Measurements from ENCODE around the gene PDP2. TPM values are rescaled to one million over a fixed set of nuclear protein-coding genes. Genes with fewer than 3 reads are reported as not detected.

The PDP2 gene
- total RNA-seq, 1 donor from 2014 or later: 14.0 TPM

- Histone ChIP-seq H3K4me3 (no peak overlapping the region), H3K9me3 (no peaks in the 10 kb centered on the region), H3K27me3 (no peaks in the 10 kb centered on the region), H3K4me1 (no peaks in the 10 kb centered on the region), H3K27ac (no peak overlapping the region), H3K36me3 (no peaks in the 10 kb centered on the region)
- intact Hi-C loops (cut with DNase I): no loop called here
- no peak for DNase-seq (ENCODE audit: extremely low spot score in 2 of 2)
- TF ChIP-seq POLR2A (IDR thresholded peaks at IDR 0.05): no peak
- TF ChIP-seq POLR2AphosphoS5 (IDR thresholded peaks at IDR 0.05; ENCODE audit: insufficient read depth in 1 of 2, low read depth in 1 of 2): no peak
- TF ChIP-seq CTCF (IDR thresholded peaks at IDR 0.05): no peak
These were observed 38.0 kb downstream of the PDP2 start for GRCh38 chr16:66918355-66918754.

GRCh38 chr16:66918803-66919568 is 38.7 kb downstream of the PDP2 start, which contains the start of gene CDH16:
TSS of gene CDH16 (minus strand) at chr16:66918885. CDS start at chr16:66918065, 820 bp downstream.
- TF ChIP-seq CTCF (IDR thresholded peaks at IDR 0.05) (no peak), POLR2AphosphoS5 (IDR thresholded peaks at IDR 0.05; ENCODE audit: insufficient read depth in 1 of 2, low read depth in 1 of 2) (no peak), POLR2A (IDR thresholded peaks at IDR 0.05) (no peak)
- Histone ChIP-seq H3K4me1 (no peaks in the 10 kb centered on the region), H3K27ac (no peak within 1 kb of the TSS), H3K27me3 (no peaks in the 10 kb centered on the region), H3K36me3 (no peaks in the 10 kb centered on the region), H3K9me3 (no peaks in the 10 kb centered on the region), H3K4me3 (no peak within 1 kb of the TSS)
- DNase-seq (ENCODE audit: extremely low spot score in 2 of 2): no peak
- intact Hi-C loops (cut with DNase I): no loop called here

GRCh38 chr16:66919569-66920298 is 39.4 kb downstream of the PDP2 start:
- H3K4me1 ChIP-seq: no peaks in the 10 kb centered on the region
- TF ChIP-seq CTCF (IDR thresholded peaks at IDR 0.05) (no peak), POLR2A (IDR thresholded peaks at IDR 0.05) (no peak), POLR2AphosphoS5 (IDR thresholded peaks at IDR 0.05; ENCODE audit: insufficient read depth in 1 of 2, low read depth in 1 of 2) (no peak)
- intact Hi-C loops (cut with DNase I): no loop called here
- H3K4me3 ChIP-seq: no peak overlapping the region
- no peaks in the 10 kb centered on the region for H3K27me3 ChIP-seq
- H3K9me3 ChIP-seq: no peaks in the 10 kb centered on the region
- no peak overlapping the region for H3K27ac ChIP-seq
- no peaks in the 10 kb centered on the region for H3K36me3 ChIP-seq
- DNase-seq (ENCODE audit: extremely low spot score in 2 of 2): no peak

- Histone ChIP-seq H3K27me3 (no peaks in the 10 kb centered on the region), H3K9me3 (no peaks in the 10 kb centered on the region), H3K27ac (no peak overlapping the region), H3K4me1 (peaks cover 3% of the 10 kb centered on the region), H3K4me3 (no peak overlapping the region), H3K36me3 (no peaks in the 10 kb centered on the region)
- no peak for DNase-seq (ENCODE audit: extremely low spot score in 2 of 2)
- TF ChIP-seq POLR2A (IDR thresholded peaks at IDR 0.05) (no peak), CTCF (IDR thresholded peaks at IDR 0.05) (no peak), POLR2AphosphoS5 (IDR thresholded peaks at IDR 0.05; ENCODE audit: insufficient read depth in 1 of 2, low read depth in 1 of 2) (no peak)
- intact Hi-C loops (cut with DNase I): no loop called here
These were observed 39.9 kb downstream of the PDP2 start for GRCh38 chr16:66920299-66920590.
